LNCaP clone FGC (cell line): ENCODE data around the gene PLA2G4B.
A peak's percentile ranks its signal among the peaks of the same experiment; 100 is the strongest.

Source experiments
- DNase-seq: peaks from one replicate; pipeline ENCODE4 v3.0.0-alpha.2; 2011; ENCODE audit warnings: low read depth
- H3K4me3 ChIP-seq: 2 replicates; pipeline ENCODE4 v1.5.1; 2011; ENCODE audit warnings: mild to moderate bottlenecking, low read depth, low read length, control low read depth
- CTCF ChIP-seq: IDR thresholded peaks from 2 replicates; pipeline ENCODE4 v1.5.1; 2012; ENCODE audit warnings: mild to moderate bottlenecking; ENCODE audit not compliant: control insufficient read depth, insufficient read depth; ENCODE audit errors: extremely low read depth

The PLA2G4B gene

GRCh38 chr15:41891226-41891625 lies 52.6 kb downstream of the PLA2G4B start:
- DNase-seq = no peak
- H3K4me3 ChIP-seq = no peak overlapping the region
- no peak for TF ChIP-seq CTCF

GRCh38 chr15:41891946-41892345 lies 53.3 kb downstream of the PLA2G4B start:
- DNase-seq = no peak
- TF ChIP-seq CTCF = no peak
- H3K4me3 ChIP-seq = no peak overlapping the region

GRCh38 chr15:41892621-41893421 lies 54.2 kb downstream of the PLA2G4B start:
- peak; percentile 47 for DNase-seq
- no peak overlapping the region for H3K4me3 ChIP-seq
- no peak for TF ChIP-seq CTCF

- no peak within 1 kb of the TSS for H3K4me3 ChIP-seq
- TF ChIP-seq CTCF = no peak
- no peak for DNase-seq
Measured at GRCh38 chr15:41893422-41894250, 55.0 kb downstream of the PLA2G4B start, which contains the start of gene SPTBN5. Gene SPTBN5, minus strand, starts transcription at chr15:41894053. Its CDS starts 556 bp downstream, at chr15:41893497.

GRCh38 chr15:41894251-41894790 lies 55.7 kb downstream of the PLA2G4B start:
- no peak overlapping the region for H3K4me3 ChIP-seq
- DNase-seq = no peak
- TF ChIP-seq CTCF = no peak

- no peak for TF ChIP-seq CTCF
- H3K4me3 ChIP-seq = no peak overlapping the region
- DNase-seq = no peak
Measured at GRCh38 chr15:41894791-41895463, 56.3 kb downstream of the PLA2G4B start.
